Head of caudate nucleus (tissue), 42 donors: Measurements from ENCODE around the gene KIFC3.

Source experiments
- DNase-seq, 42 donors: peaks; one replicate each; pipeline versions ENCODE4 v3.0.0 to v3.0.0-alpha.2; 2020 to 2021; ENCODE audit warnings: mixed read lengths in 7 of 42
- intact Hi-C: fragments of 100-400 bp; cut with DNase I; formaldehyde crosslinking; loops from one replicate; pipeline ENCODE4 v1.15.0; 2022

The KIFC3 gene

DNA sequence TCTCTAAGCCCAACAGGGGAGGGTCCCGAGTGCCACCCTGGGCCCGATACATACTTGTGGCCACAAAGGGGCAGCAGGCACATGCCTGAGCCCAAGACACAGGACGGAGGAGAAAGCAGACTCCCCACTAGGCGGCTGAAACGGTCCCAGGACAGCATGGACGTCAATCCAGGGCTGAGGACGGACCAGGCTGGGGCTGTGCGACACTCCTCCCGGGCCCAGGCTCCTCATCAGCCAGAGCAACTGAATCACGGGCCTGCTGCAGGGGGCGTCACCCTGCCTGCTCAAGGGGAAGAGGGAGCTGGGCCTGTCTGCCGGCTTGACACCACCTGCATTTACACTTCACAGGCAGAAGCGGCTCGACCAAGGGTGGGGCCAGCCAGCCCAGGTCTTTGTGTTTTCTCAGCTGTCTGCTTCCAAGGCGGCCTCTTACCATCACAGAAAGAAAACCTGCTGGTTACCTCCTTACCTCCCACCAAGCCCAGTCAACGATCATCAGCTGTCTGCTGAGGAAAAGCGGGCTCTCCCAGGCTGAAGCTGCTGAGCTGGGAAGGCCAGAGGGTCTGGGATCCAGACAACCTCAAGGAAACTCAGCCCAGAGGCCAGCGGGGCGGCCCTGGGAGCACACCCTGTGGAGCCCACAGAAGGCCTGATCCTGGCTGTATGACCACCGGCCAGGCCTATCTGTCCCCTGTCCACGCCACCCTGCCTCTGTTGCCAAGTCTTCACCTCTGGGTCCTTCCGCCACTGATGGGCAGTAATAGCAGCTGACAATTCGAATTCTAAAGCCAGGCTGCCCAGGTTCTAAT, 26.4 kb downstream of the KIFC3 start:
- intact Hi-C loops: no loop called here
- DNase-seq: peak in 41 of 42 donors; percentile 48 to 89 (median 71)

DNA sequence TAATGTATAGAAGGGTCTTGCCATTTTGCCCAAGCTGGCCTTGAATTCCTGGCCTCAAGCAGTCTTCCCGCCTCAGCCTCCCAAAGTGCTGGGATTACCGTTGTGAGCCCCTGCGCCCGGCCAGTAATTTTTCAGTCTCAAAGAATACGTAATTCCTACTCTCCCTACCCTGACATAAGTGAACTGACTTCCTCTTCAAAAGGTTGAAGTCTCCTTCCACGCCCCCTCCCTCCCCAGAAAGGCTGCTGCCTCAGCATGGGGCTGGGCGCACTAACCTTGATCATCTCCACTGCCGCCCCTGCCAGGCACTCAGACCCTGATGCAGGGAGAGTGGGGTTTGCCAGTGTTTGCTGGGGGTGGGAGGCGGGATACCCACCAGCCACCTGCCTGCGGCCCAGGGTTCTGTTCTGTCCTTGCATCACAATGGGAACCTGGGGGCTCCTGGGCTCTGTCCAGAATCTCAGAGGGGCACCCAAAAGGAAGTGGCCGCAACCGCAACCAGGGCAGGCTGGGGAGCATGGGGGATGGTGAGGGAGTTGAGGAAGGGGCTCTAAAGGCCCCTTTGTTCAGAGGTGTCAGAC, 27.5 kb downstream of the KIFC3 start:
- no peak for DNase-seq
- intact Hi-C loops: no loop called here

DNA sequence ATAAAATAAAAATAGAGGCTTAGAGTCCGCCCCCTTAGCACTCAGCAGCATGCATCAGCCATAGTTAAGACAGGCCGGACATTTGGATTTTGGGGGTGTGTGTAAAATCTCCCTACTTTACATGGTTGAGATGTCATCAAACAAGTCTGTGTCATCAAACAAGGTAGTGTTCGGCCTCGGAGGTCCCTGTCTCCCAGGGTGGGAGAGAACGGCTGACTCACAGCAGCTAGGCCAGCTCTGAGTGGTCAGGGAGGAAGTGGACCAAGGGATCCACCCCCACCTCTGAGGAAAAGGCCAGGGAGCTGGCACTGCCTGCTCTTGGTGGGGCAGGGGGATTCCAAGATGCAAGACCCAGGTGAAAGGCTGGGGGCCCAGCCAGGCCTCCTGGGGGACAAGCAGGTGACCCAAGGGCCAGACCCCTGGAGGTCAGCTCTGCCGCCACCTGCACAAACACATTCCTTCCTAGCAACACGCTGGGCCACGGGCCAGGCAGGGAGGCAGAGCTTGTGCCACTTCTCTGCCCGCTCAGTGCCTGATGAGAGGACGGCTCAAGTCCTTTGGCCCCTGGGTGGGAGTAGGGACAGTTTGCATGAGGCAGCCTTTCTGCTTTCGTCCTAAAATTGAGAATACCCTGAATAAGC, 28.5 kb downstream of the KIFC3 start:
- DNase-seq: no peak
- intact Hi-C loops: no loop called here

DNA sequence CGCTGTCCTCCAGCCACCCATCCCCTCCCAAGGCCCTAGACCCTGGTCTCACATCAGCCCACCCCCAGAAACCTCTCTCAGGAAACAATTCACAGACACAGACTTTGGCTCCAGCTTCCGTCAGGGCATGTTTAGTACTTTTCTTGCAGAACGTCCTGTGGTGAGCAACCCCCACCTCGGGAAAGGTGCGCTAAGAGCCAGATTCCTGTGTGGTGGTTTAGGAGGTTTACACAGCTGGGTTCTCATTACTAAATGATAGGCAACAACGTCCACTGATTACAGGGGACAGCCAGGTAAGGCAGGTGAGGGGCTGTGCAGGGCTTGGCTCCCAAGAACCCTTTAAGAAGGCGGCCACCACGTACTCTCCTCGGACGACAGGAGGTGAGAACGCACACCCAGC, 29.3 kb downstream of the KIFC3 start:
- no peak for DNase-seq
- intact Hi-C loops: no loop called here

DNA sequence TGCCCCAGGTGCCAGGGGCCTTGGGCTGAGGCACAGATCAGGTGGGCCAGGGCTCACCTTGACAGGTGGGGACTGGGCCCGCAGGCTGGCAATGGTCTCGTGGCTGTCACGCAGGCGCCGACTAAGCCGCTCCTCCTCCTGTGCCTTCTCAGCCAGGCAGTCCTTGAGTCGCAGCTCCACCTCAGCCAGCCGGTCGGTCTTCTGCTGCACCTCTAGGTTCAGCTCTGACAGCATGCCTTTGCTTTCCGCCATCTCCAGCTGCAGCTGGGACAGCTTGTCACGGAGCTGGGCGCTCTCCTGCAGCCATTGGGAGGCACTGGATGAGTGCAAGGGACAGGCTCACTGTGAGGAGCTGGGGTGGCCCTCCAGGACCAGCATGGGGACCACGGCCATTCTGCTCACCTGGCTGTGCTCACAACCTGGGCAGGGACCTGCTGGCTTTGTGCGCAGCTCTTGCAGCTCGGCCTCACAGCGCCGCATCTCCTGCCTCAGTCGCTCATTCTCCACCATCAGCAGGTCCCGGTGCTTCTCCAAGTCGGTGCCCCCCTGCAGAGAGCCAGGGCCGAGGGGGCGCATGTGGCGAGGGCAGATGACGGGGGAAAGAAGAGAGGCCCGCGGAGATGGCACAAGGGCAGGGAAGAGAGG, 31.0 kb downstream of the KIFC3 start:
- no peak for DNase-seq
- intact Hi-C loops: no loop called here

DNA sequence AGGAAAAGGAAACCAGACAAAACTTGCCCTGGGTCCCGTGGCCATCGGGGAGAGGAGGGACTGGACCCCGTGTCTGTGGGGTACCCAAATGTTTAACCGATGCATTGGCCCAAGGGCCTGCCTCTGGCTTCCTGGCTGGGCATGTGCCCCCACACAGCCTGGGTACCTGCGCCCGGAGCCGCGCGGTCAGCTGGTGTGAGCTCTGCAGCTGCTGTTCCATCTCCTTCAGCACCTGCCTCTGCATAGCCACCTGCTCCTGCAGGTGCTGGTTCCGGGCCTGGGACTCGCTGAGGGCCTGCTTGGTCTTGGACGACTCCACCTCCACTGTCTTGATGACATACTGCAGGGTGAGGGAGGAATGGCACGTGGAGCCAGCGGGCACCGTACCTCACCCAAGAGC, 31.9 kb downstream of the KIFC3 start:
- no peak for DNase-seq
- intact Hi-C loops: no loop called here

DNA sequence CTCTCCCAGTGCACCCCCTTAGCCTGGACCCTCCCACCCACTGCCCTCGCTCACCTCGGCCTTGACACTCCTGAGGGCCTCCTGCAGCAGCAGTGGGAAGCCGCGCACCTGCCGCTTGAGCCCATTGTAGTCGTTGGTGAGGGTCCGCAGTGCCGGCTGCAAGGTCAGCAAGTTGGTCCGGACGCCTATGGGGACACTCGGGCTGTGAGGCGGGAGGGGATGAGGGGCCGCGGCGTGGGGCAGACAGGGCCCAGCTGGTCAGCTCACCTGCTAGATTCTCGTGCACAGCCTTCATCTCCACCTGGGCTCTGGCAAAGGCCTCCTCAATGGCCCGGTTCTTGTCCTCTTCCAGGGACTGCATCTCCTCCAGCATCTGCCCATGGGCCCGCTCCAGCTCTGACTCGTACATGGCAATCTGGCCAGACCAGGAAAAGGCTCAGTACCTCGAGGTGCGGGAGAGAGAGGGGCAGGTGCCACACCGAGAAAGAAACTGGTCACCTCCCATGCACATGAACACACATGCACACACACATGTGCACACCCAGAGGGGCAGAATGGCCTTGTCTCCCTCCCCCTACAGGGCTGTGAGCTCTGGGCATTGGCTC, 32.6 kb downstream of the KIFC3 start:
- intact Hi-C loops: no loop called here
- no peak for DNase-seq

DNA sequence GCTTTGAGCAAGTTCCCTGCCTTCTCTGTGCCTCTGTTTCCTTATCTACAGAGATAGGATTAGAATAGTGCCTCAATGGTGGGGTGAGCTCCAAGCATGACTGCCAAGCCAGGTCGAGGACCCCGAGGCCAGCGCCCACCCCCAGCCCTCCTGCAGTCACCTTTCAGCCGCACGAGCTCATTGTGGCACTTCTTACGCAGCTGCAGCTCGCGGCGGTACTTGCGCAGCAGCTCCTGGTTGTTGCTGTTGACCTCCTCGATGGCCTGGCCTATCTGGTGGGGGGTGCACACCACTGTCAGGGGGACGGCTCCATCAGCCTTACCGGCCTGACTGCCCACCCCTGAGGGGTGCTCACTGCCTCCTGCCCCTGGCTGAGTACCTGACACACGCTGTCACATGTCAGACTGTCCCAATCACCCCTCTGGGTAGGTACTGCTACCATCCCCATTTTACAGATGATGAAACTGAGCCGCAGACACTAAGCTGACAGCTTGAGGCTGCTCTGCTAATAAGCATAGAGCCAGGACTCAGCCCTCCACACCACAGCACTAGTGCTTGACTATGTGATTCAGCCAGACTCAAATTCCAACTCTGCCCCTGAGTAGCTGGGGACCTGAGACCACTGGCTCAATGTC, 35.5 kb downstream of the KIFC3 start:
- DNase-seq: no peak
- intact Hi-C loops: no loop called here

DNA sequence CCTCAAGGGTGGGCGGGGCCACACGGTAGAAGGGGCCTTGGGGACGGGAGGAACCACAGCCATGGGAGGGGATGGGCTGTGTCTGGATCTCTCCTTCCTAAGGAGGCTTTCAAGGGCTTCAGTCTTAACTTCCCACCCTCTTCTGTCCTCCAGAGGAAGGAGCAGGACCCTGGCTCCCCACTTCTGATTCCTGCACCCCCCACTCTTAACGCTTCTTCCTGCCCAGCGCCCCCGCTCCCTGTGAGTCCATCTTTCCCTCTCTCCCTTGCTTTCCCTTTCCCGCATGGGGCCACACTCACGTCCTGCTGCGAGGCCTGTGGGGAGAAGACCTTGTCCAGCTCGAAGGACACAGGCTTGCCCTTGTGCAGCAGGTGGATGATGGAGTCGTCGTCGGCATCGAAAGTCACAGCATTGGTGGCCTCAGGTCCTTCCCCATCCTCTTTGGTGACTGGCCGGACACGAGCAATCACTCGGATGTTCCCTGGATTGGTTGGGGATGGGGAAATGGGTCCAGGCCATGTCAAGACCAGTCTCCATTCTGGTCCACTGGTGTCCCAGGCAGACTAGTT, 37.0 kb downstream of the KIFC3 start:
- intact Hi-C loops: no loop called here

DNA sequence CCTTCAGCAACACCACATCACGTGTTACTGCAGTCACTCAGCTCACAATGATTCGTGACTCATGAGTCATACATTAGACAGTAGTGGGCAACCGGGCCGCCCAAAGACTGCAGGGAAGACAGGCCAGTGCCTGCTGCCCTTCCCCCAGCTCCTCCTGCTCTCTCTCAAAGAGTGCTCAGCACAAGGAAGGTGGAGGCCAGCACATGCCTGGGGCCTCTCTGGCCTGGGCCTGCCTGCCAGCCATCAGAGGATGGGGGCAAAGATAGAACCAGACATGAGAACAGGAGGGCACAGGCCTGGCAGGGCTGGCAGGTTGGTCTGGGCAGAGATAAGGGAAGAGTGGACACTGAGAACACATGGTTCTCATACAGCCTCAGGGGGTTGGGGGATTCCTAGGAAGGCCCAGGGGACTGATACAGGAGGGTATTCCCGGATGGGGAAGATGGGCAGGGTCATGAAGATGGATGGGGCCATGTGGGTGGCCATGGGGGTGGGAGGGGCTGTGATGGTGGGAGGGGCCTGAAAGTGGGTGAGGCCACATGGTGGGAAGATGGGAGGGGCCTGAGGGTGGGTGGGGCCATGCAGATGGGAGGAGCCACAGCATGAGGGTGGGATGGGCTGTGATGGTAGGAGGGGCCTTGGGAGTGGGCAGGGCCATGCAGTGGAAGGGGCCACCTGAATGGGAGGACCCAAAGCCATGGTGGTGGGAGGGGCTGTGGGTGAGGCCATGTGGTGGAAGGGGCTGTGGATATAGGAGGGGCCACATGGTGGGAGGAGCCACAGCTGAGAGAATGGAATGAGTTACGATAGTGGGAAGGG, 37.7 kb downstream of the KIFC3 start:
- DNase-seq: no peak
- intact Hi-C loops: no loop called here

More for the DNA sequence above, 37.0 kb downstream of the KIFC3 start:
- DNase-seq: no peak

DNA sequence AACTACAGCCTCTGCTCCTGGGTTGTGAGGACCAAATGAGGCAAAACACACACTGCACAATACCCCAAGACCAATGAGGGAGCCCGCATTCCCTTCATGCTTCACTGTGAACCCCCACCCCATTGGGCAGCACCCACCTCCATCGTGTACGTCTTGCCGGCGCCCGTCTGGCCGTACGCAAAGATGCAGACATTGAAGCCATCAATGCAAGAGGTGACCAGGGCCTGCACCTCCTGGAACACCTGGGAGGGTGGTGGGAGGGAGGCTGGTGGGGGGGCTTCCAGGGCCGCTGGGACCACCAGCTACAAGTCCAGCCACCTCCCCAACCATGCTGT, 38.3 kb downstream of the KIFC3 start:
- no peak for DNase-seq
- intact Hi-C loops: no loop called here

DNA sequence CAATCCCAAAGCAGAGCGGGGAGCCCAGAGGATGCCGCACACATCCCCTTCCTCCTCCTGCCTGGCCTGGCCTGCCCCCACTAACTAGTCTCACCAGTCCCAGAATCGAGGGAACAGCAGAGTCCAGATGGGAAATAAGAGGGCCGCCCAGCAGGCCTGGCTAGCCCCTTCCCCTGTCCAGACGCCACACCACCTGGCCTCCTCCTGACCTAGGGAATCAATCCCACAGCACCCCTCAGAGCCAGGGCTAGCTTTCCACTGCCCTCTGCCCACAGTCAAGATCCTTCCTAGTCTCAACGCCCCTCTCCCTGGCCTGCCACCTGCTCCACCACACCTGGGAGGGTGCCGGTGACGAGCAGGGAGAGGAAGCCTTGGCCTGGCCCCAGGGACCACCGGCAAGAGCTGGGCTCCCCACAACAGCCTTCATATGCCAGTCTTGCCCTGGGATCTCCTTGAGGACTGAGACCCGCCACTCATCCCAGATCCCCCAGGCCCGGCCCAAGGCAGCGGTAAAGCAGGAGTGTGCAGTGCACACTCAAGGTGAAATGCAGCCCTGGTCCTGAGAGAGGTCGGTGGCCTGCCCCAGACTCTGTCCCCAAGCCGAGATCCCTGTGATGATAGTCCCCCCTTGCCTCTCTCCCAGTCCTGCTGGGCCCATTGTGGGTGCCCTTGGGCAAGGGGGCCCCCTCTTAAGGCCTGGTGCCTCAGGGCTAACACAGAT, 38.8 kb downstream of the KIFC3 start:
- DNase-seq: no peak
- intact Hi-C loops: no loop called here

DNA sequence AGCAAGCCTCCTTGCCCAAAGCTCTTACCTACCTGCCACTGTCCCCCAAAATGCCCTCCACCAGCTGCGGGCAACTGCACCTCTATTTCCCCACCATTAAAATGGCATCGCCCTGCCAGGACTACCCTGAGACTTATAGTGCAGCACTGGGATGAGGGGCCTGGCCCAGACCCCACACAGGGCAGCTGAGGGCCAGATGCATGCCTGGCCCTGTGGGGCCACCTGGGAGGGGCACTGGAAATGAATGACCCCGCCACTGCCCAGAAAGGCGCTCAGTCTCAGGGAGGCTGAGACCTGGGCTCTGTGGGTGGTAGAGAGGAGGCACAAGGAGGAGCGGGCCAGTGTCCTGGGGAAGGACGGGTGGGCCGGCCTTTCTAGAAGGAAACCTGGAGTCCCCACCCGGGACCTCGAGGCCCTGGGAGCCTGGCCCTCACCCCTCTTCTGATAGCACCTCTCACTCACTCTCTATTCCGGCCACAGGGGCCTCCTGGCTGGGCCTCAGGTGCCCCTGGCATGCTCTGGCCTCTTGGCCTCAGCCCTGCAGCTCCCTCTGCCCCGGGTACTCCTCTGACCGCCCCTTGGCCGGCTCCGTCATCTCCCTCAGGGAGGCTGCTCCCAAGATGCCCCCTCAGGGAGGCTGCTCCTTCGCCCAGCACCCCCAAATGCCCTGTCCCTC, 39.8 kb downstream of the KIFC3 start:
- intact Hi-C loops: no loop called here
- DNase-seq: no peak

DNA sequence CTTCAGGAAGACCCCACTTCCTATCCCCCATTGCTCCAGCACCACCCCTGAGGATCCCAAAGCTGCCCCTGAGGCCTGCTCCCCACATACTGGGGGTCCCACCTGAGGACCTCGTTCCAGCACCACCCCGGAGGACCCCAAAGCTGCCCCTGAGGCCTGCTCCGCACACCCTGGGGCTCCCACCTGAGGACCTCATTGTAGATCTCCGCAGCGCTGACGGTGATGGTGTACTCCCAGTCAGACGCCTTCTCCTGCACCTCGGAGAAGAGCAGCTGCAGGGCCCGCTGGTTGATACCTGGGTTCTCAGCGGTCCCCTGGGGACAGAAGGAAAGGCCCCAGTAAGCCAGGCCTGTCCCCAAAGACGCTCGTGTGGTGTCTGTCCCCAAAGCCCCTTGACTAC, 40.3 kb downstream of the KIFC3 start:
- intact Hi-C loops: no loop called here

DNA sequence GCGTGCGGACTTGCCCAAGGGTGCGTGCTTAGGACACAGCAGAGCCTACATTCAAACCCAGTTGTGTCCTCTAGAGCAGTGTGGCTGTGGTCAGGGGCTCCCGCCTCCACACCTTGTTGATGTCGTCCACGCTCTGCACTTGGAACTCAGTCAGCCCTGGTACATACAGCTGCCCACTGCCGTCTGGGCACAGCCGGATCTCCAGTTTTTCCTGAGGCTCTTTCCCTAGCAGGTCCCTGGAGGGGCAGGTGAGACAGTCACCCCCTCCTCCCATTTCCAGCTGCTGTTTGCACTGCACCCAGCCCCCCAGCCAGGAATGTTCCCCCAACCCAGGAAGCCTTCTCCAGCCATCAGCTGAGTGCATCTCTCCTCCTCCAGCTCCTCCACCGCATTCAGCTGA, 41.0 kb downstream of the KIFC3 start:
- no peak for DNase-seq
- intact Hi-C loops: no loop called here

More for the DNA sequence above, 40.3 kb downstream of the KIFC3 start:
- DNase-seq: no peak

DNA sequence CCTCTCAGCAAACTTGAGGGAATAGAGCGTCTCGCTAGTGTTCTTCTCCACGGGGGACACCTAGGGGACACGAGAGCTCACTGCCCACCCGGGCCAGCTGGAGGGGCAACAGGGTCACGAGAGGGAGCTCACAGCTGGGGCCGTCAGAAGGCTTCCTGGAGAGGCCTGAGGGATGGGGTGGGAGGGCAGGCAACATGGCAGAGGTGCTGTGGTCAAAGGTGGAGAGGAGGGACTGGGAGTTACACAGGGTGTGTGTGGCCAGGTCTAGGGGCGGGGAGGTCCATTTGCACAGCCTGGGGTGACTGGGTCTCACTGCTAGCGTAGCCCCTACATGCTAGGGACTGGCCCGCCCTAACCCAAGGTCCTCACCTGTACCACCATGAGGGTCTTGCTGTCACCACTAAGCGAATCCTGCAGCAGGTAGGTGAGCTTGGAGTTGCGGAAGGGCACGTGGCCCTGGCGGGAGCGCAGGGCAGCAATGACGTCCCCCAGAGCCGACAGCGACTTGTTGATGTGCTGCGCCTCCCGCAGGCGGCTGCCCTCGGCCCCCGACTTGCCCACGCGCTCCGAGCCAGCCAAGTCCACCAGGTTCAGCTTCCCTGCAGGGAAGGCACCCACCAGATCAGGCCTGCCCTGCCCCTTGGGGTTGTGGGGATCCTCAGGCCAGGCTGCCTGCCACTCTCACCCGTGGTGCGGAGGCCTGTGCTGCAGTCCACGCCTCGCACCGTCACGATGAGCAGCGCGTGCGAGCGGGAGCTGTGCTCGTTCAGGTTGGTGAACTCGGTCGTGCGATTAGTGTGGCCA, 41.7 kb downstream of the KIFC3 start:
- no peak for DNase-seq
- intact Hi-C loops: no loop called here
